22Rv1 (cell line): ENCODE data around the gene ST6GALNAC2.
A peak's percentile ranks its signal among the peaks of the same experiment; 100 is the strongest.
"Not testable (repeated sequence)": the region's sequence is repeated elsewhere in the genome, so short reads cannot be mapped to it uniquely, and the experiment has no call there.

ENCODE experiments used
- H3K27ac ChIP-seq: fragments of 450-650 bp; 2 replicates; pipeline ENCODE4 v1.5.1; 2017
- CTCF ChIP-seq: fragments of 450-650 bp; IDR thresholded peaks from 2 replicates; pipeline ENCODE4 v1.5.1; 2017; ENCODE audit warnings: mild to moderate bottlenecking
- ZFX ChIP-seq: fragments of 450-650 bp; IDR thresholded peaks from 2 replicates; pipeline ENCODE4 v1.6.1; 2017; ENCODE audit warnings: antibody characterized with exemption, borderline replicate concordance

Gene ST6GALNAC2

GRCh38 chr17:76626442-76626841, 40.8 kb upstream of the ST6GALNAC2 start:
- no peak overlapping the region for H3K27ac ChIP-seq
- TF ChIP-seq ZFX (no peak), CTCF (no peak)

GRCh38 chr17:76625496-76625895, 39.8 kb upstream of the ST6GALNAC2 start:
- TF ChIP-seq CTCF: no peak
- no peak overlapping the region for H3K27ac ChIP-seq

GRCh38 chr17:76623271-76624146, 37.8 kb upstream of the ST6GALNAC2 start:
- no peak overlapping the region for H3K27ac ChIP-seq
- peak; percentile 98 for TF ChIP-seq CTCF
- no peak for TF ChIP-seq ZFX

- TF ChIP-seq ZFX: no peak
- no peak for TF ChIP-seq CTCF
- no peak overlapping the region for H3K27ac ChIP-seq
Observed at GRCh38 chr17:76617838-76618237, 32.2 kb upstream of the ST6GALNAC2 start.

GRCh38 chr17:76614912-76615617, 29.4 kb upstream of the ST6GALNAC2 start:
- H3K27ac ChIP-seq: no peak overlapping the region
- TF ChIP-seq CTCF (no peak), ZFX (no peak)

GRCh38 chr17:76614064-76614759, 28.6 kb upstream of the ST6GALNAC2 start:
- not testable (repeated sequence) for H3K27ac ChIP-seq

- no peak overlapping the region for H3K27ac ChIP-seq
- TF ChIP-seq ZFX (no peak), CTCF (no peak)
Observed at GRCh38 chr17:76612977-76613851, 27.6 kb upstream of the ST6GALNAC2 start.
